T-helper 17 cell (primary cell): ENCODE results near the gene CD7. TPM values are rescaled to one million over a fixed set of nuclear protein-coding genes. Genes with fewer than 3 reads are reported as not detected.

Experiments used
- ATAC-seq: fragments of 150-1000 bp; cut with Tn5 transposase; 2 replicates; pipeline ENCODE4 v1.10.0; 2021; ENCODE audit warnings: mild to moderate bottlenecking, moderate library complexity
- DNase-seq, 3 donors: peaks; one replicate each; pipeline versions ENCODE4 v3.0.0 to v3.0.0-alpha.2; 2020 to 2021
- H3K9me3 ChIP-seq: one replicate; pipeline ENCODE4 v1.7.0; 2013; ENCODE audit warnings: low read length, mild to moderate bottlenecking; ENCODE audit not compliant: control insufficient read depth, poor library complexity, severe bottlenecking
- H3K27ac Mint-ChIP-seq: one replicate; pipeline ENCODE4 v1.8.0; 2022; ENCODE audit warnings: mild to moderate bottlenecking, moderate library complexity, mixed read lengths
- H3K27me3 Mint-ChIP-seq: one replicate; pipeline ENCODE4 v1.8.0; 2022; ENCODE audit warnings: mixed read lengths
- H3K36me3 Mint-ChIP-seq: one replicate; pipeline ENCODE4 v1.8.0; 2022; ENCODE audit warnings: low read depth, mixed read lengths
- H3K4me1 Mint-ChIP-seq: one replicate; pipeline ENCODE4 v1.8.0; 2022; ENCODE audit warnings: mild to moderate bottlenecking, mixed read lengths
- H3K4me3 Mint-ChIP-seq: one replicate; pipeline ENCODE4 v1.8.0; 2022; ENCODE audit warnings: mild to moderate bottlenecking, moderate library complexity, mixed read lengths
- total RNA-seq, 4 donors: library from RNA in 2 of 4; stranded (reverse) in 2 of 4; gene quantifications; one replicate each; pipeline ENCODE4 v1.2.3 and lab custom pipeline; 2022 to 2026

CD7 gene
- total RNA-seq, 2 donors from 2014 or later: 119 to 122 TPM

DNA sequence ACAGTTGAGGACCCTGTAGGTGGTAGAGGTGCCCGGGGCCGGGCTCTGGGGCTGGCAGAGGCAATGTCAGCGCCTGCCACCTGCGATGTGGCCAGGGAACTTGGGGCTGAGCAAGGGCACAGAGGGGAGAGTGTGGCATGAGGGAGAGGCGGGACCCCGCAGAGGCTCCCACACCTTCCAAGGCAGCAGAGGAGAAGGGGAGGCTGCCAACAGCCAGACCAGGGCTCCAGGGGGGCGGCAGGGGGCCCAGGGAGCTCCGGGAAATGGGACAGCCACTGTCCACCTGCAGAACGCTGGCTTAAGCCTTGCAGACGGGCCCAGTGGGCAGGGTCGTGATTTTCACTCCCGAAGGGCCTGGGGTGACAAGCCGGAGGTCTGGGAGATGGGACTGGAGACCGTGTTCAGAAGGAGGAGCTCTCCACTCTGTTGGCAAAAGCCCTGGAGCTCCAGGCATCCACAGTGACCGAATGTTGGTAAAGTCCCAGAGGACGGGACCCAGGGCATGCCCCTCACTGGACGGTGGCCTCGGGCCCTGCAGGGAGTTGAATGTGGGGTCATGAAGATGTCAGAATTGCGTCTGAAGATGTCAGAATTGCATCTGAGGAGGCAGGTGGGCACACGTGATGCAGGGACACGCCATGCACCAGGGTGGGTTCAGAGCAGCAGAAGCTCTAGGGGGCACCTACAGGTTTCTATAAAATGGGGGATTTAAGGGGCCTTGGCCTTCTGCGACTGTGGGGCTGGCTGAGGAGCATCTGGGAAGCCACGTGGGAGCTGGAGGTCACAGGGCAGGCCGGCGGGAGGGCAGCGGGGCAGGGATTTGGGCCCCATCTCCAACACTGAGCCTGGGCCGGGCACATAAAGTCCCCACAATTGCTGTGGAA, 18.6 kb downstream of the CD7 start:
- Mint-ChIP-seq H3K4me3 (peak overlapping the region; percentile 94), H3K4me1 (peaks cover 60% of the 10 kb centered on the region)
- peak; percentile 22 for ATAC-seq

DNA sequence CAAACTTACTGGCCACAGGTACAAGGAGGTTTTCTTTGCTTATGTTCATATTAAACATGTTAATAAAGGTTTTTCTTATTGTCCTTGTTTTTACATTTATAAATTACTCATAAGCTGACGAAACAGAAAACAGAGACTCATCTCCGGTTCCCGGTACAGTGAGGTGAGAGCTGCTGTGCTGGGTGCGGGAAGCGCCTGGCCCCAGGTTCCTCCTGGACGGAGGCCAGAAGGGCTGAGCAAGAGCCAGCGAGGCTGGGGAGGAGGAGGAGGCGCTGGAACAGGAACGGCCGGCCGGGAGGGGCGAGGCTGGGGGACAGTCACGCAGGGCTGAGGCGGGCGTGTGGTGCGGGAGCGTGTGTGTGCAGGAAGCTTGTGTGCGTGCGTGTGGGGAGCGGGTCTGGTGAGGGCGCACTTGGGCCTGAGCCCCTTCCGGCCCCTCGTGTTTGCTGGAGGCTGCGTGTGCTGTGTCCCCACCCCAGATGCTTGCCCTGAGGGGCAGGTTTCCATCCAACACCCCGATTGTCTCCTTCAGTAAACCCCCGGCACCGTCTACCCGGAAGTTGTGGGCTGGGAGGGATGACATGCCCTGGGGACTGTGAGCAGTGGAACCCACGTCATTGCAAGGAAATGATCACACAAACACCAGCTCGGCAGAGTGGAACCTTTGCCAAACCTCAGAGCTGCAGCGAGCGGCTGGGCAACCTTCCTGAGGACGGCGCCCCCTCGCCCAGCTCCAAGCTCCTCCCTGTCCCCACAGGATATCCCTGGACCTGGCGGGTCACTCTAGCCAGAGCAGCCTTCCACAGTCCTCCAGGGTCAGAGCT, 19.5 kb downstream of the CD7 start:
- Mint-ChIP-seq H3K36me3 (no peaks in the 10 kb centered on the region), H3K4me3 (peak overlapping the region; percentile 94), H3K4me1 (peaks cover 54% of the 10 kb centered on the region), H3K27me3 (no peaks in the 10 kb centered on the region), H3K27ac (peak overlapping the region; percentile 100)
- DNase-seq (peak; percentile 74 to 88 (median 83)), ATAC-seq (peak; percentile 82)
- no peaks in the 10 kb centered on the region for H3K9me3 ChIP-seq

More for the DNA sequence above, 18.6 kb downstream of the CD7 start:
- H3K27ac Mint-ChIP-seq: peak overlapping the region; percentile 100
- H3K9me3 ChIP-seq: no peaks in the 10 kb centered on the region
- no peaks in the 10 kb centered on the region for H3K27me3 Mint-ChIP-seq
- no peak for DNase-seq
- no peaks in the 10 kb centered on the region for H3K36me3 Mint-ChIP-seq

DNA sequence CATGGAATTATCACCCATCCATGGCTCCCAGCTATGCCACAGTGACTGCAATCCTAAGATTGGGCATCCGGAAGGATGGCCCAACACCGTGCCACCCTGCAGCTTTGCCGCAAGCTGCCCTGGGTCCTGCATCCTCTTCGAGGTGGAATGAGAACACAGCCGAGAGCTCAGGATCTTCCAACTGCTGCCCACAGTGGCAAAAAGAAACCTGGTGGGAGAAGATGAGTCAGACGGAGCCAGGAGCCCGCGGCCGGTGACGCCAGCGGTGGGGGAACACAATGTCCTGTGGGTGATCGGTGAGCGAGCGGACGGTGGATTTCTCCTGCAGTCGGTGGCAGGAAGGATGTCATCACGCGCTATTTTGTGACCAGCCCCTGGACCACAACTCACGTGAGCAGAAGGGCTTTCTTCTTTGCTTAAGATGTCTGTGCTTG, 20.1 kb downstream of the CD7 start:
- DNase-seq (peak; percentile 60 to 80 (median 63)), ATAC-seq (peak; percentile 31)
- no peaks in the 10 kb centered on the region for H3K9me3 ChIP-seq
- Mint-ChIP-seq H3K4me1 (peaks cover 53% of the 10 kb centered on the region), H3K27ac (peak overlapping the region; percentile 100), H3K36me3 (no peaks in the 10 kb centered on the region), H3K4me3 (peak overlapping the region; percentile 94), H3K27me3 (no peaks in the 10 kb centered on the region)

DNA sequence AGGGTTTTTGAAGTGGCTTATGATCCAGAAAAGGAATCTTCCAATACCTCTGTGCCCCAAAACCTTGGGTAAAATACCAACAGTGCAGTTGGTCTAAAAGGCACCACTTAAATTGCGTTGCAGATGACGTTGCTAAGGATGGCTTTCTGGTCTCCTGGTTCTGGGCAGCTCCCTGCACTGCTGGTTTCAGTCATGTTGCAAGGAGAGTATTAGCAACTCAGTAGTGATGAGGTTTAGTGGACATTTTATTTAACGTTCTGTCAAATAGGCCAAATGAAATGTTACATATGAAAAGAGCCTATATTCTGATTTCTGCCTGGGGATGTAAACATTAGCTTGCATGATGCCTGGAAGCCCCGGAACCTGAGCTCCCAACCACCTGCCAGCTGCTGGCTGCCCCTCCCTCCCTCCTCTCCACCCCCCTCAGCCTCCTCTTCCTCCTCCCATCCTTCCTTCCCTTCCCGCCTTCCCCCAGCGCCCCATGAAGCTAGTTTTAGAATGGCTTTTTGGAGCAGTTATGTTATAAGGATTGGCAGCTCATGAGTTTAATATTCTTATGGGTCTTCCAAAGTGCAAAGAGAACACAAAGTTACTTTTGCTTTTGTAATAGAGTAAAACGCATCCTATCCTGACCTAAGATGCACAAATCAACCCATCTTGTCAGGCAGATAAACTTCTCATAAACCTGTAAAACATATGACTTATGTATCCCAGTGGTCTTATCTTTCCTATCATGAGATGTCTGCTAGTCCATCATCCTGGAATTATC, 20.7 kb downstream of the CD7 start:
- Mint-ChIP-seq H3K27me3 (no peaks in the 10 kb centered on the region), H3K4me1 (peaks cover 50% of the 10 kb centered on the region), H3K4me3 (peak overlapping the region; percentile 94), H3K27ac (peak overlapping the region; percentile 100), H3K36me3 (no peaks in the 10 kb centered on the region)
- H3K9me3 ChIP-seq: no peaks in the 10 kb centered on the region
- ATAC-seq (no peak), DNase-seq (no peak)

DNA sequence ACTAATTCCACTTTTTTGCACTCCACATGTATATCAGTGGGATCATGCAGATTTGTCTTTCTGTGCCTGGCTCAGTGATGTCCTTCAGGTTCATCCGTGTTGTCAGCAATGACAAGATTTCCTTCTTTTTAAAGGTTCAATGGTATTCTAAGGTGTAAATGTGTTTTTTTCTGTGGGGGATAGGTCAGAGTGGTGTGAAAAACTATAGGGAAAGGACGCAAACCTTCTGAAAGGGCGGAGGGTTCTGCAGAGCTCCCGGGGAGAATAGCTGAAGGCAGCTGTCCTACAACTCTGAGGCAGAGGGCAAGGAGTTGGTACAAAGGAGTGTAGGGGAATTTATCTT, 22.0 kb downstream of the CD7 start:
- H3K27ac Mint-ChIP-seq: peak overlapping the region; percentile 24
- DNase-seq: no peak
- H3K9me3 ChIP-seq: no peaks in the 10 kb centered on the region
- H3K36me3 Mint-ChIP-seq: no peaks in the 10 kb centered on the region
- no peaks in the 10 kb centered on the region for H3K27me3 Mint-ChIP-seq
- no peak for ATAC-seq
- peaks cover 45% of the 10 kb centered on the region for H3K4me1 Mint-ChIP-seq
- H3K4me3 Mint-ChIP-seq: no peak overlapping the region

DNA sequence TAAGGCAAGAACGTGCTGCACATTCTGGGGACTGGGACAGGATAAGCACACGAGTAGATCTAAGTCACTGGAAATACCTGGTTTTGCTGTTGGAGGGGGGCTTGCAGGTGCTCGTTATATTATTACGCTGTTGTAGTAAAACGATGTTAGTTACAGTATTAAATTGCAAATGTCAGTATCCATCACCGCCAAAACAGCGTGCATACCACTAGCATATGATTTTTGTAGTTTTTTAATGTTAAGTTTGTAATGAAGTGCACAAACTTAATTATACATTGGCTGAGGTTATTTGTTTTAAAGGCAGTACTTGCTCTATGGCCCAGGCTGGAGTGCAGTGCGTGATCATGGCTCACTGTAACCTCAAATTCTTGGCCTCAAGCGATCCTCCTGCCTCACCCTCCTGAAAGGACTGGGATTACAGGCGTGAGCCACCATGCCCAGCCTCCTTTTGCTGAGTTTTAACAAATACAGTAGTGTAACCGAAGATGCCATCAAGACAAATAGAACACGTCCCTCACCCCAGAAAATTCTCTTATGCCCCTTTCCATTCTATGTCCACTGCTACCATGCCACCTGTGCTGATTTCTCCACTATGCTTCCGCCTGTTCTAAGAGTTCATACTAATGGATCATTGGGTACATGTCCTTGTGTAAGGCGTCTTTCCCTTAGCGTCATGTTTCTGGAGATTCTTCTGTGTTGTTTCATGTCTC, 23.2 kb downstream of the CD7 start:
- DNase-seq (no peak), ATAC-seq (no peak)
- Mint-ChIP-seq H3K4me1 (peaks cover 37% of the 10 kb centered on the region), H3K27me3 (no peaks in the 10 kb centered on the region), H3K4me3 (peak overlapping the region; percentile 72), H3K36me3 (no peaks in the 10 kb centered on the region), H3K27ac (peak overlapping the region; percentile 87)
- H3K9me3 ChIP-seq: no peaks in the 10 kb centered on the region

DNA sequence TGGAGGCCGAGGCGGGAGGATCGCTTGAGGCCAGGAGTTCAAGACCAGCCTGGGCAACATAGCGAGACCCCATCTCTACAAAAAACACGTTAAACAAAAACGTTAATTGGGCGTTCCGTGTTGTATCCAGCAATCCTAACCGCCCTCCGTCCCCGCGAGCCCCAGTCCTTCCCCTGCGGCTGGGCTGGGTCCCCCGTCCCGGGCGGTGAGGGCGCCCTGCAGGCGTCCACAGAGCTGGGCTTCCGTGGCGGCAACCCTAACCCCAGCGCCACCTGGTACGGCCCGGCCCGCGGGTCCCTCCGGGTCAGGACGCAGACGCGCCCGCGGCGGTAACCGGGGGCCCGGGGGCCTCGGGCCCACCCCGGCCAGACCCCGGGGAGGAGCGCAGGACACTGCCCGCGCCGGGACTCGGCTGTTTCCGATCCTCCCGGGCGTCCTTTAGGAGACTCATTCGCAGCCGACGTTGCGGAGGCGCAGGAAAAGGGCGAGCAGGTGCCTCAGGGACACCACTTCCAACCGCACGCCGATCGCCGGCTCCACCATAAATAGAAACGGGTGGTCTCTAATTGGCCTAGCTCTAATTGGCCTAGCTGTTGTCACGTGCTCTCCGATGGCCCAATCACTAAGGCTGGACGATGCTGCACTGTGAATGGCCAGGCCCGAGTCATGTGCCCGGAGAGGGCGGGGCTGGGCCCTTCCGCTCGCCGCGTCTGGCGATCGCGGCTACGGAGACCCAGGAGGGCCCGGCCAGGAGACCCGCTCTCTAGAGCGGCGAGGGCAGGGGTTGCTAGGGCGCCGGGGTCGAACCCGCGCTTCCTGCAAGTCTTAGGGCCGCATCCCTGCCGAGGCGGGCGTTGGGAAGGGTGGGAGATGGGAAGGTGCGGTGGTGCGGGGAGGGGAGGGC, 24.9 kb downstream of the CD7 start:
- peak overlapping the region; percentile 39 for H3K27ac Mint-ChIP-seq
- H3K4me1 Mint-ChIP-seq: peaks cover 23% of the 10 kb centered on the region
- no peaks in the 10 kb centered on the region for H3K27me3 Mint-ChIP-seq
- H3K4me3 Mint-ChIP-seq: peak overlapping the region; percentile 87
- no peaks in the 10 kb centered on the region for H3K36me3 Mint-ChIP-seq
- ATAC-seq (peak; percentile 94), DNase-seq (peak; percentile 81 to 86 (median 85))
- no peaks in the 10 kb centered on the region for H3K9me3 ChIP-seq

DNA sequence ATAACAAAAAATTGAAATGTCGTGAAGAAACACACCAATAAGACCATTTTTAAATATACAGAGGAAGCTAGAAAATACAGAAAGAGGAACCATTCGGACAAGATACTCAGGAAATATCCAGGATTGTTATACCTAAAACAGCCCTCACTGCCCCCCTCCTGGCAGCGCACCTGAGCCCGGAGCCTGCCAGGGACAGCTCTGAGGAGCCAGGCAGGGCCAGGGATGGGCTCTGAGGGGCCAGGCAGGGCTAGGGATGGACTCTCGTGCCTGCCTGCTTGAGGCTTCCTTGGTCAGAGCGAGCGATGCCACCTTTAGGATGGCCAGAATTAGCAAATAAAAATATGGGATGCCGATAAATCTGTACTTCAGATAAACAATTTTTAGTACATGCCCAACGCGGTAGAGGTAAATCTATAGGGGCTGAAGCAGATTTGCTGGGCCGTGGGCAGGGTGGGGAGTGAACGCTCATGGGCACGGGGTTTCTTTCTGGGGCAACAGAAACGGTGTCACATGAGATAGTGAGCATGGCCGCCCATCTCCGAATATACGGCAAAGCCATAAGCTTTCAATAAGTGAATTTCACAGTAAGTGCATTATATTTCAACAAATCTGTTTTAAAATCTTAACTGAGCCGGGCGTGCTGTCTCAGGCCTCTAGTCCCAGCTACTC, 25.7 kb downstream of the CD7 start:
- DNase-seq (no peak), ATAC-seq (no peak)
- H3K36me3 Mint-ChIP-seq: no peaks in the 10 kb centered on the region
- H3K27me3 Mint-ChIP-seq: no peaks in the 10 kb centered on the region
- H3K27ac Mint-ChIP-seq: peak overlapping the region; percentile 39
- no peaks in the 10 kb centered on the region for H3K9me3 ChIP-seq
- H3K4me1 Mint-ChIP-seq: peaks cover 16% of the 10 kb centered on the region
- peak overlapping the region; percentile 79 for H3K4me3 Mint-ChIP-seq

DNA sequence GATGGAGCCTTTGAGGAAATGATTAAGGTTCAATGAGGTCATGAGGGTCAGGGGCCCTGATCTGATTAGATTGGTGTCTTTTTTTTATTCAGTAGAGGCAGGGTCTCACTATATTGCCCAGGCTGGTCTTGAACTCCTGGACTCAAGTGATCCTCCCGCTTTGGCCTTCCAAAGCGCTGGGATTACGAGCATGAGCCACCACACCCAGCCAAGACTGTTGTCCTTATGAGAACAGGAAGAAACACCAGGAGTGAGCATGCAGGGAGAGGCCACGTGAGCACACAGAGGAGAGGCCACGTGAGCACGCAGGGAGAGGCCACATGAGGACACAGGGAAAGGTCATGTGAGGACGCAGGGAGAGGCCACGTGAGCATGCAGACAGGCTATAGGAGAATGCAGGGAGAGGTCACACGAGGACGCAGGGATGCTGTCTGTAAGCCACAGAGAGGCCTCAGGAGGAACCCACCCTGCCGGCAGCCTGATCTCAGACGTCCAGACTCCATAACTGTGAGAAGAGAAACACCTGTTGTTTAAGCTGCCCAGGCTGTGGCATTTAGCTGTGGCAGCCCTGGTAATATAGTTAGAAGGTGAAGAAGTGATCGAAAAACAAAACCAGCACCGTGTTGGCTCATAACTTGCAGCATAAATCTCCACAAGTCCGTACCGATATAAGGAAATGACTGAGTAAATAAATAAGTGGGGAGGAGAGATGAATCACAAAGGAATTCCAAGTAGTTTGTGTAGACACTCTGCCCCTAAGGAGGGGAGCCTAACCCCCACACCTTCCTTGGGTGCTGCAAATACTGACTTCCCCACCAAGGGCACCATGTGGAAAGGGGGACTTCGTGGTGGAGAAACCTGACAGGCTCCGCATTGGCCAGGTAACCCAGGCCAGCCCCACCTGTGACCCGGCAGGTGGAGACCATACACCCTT, 29.3 kb downstream of the CD7 start:
- no peaks in the 10 kb centered on the region for H3K9me3 ChIP-seq
- Mint-ChIP-seq H3K4me3 (peak overlapping the region; percentile 39), H3K36me3 (no peaks in the 10 kb centered on the region), H3K27ac (peak overlapping the region; percentile 49), H3K4me1 (peaks cover 7% of the 10 kb centered on the region), H3K27me3 (no peaks in the 10 kb centered on the region)
- no peak for ATAC-seq
- no peak for DNase-seq

DNA sequence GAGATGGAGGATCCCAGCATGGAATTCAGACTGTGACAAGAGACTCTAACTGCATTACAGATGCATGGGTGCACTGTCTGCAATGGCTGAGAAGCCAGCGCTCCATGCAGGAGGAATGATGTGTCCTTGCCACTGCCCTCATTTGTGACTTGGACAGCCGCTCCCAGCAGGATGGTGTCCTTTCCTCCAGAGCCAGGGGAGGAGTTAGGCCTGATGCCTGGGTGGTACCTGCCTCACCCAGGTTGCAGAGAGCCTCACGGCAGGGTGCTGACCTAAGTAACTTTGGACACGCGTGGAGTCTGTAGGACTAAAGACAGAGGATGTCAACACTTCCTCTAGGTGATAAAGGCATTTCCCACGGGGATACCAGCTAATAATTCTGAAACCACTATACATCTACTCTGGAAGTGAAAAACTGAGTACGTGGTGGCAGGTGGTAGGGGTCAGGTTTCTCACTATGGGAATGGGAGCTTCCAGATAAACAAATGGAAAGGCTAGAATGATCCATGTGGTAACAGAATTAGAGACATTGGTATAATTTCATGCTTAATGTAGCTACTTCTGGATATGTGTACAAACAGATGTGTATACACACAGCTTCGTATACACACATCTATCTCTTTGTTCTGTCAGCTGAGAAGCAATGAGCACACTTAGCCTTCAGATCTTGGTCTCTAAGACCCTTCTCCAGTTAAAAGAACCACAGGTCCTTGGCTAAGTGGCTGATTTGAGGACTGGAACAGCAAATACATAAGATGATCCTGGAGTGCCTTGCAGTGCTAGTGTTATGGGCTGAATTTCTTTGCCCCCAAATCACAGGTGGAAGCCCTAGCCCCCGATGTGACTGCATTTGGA, 30.2 kb downstream of the CD7 start:
- DNase-seq (no peak), ATAC-seq (no peak)
- Mint-ChIP-seq H3K4me3 (no peak overlapping the region), H3K4me1 (peaks cover 5% of the 10 kb centered on the region), H3K27ac (peak overlapping the region; percentile 49), H3K36me3 (no peaks in the 10 kb centered on the region), H3K27me3 (no peaks in the 10 kb centered on the region)
- no peaks in the 10 kb centered on the region for H3K9me3 ChIP-seq
